ENCODE data around the gene SEMA4G.
A peak's percentile ranks its signal among the peaks of the same experiment; 100 is the strongest.

SEMA4G gene

DNA sequence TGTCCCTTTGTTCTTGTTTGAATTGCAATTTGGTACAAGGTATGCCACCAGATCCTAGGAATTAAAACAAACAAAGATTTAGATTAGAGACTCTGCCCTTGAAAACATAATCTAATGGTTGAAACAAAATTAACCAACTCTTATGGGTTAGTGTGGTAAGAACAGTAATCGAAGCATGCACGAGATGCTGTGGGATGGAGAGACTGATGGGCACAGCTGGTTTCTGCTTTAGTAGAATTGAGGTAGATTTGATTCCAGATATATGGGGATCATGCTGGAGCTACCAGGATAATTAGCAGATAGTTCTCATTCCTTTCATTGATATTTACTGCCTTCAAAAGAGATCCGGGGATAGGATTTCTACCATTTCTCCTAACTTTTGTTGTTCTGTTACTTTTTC is 20.4 kb upstream of the SEMA4G start:
- H3K27ac ChIP-seq (ENCODE audit: low read length): no peak overlapping the region
- peaks cover 3% of the 10 kb centered on the region; the same call in 1 of the 2 replicates for H3K36me3 ChIP-seq (ENCODE audit: control insufficient read depth, insufficient read depth, low read length)
- no peak overlapping the region for H3K4me3 ChIP-seq (ENCODE audit: low read length)
- H3K4me1 ChIP-seq (ENCODE audit: control insufficient read depth, insufficient read depth, low read length): no peaks in the 10 kb centered on the region
- no peaks in the 10 kb centered on the region for H3K27me3 ChIP-seq (ENCODE audit: control insufficient read depth, insufficient read depth, low read length)
- H3K9me3 ChIP-seq (ENCODE audit: control insufficient read depth, insufficient read depth, low read length): no peaks in the 10 kb centered on the region
- DNase-seq (ENCODE audit: low read depth, low spot score): no peak
- WGBS (ENCODE audit: insufficient coverage, insufficient read length): no CpG with 5 or more reads among the region's 3 CpGs

DNA sequence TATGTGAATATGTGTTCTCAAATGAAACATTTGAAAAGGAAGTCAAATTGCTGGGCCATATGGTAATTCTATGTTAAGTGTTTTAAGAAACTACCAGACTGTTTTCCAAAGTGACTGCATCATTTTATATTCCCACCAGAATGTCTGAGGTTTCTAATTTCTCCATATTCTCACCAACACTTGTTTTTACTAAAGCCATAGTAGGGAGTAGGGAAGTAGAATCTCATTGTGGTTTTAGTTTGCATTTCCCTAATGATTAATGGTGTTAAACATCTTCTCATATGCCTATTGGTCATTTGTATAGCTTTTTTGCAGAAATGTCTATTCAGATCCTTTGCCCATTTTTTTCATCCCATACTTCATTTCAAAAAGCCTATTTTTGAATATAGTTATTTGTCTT is 9.1 kb upstream of the SEMA4G start:
- Histone ChIP-seq H3K4me3 (ENCODE audit: low read length) (no peak overlapping the region), H3K27ac (ENCODE audit: low read length) (no peak overlapping the region), H3K36me3 (ENCODE audit: control insufficient read depth, insufficient read depth, low read length) (no peaks in the 10 kb centered on the region), H3K27me3 (ENCODE audit: control insufficient read depth, insufficient read depth, low read length) (no peaks in the 10 kb centered on the region), H3K4me1 (ENCODE audit: control insufficient read depth, insufficient read depth, low read length) (no peaks in the 10 kb centered on the region), H3K9me3 (ENCODE audit: control insufficient read depth, insufficient read depth, low read length) (no peaks in the 10 kb centered on the region)
- DNase-seq (ENCODE audit: low read depth, low spot score): no peak

DNA sequence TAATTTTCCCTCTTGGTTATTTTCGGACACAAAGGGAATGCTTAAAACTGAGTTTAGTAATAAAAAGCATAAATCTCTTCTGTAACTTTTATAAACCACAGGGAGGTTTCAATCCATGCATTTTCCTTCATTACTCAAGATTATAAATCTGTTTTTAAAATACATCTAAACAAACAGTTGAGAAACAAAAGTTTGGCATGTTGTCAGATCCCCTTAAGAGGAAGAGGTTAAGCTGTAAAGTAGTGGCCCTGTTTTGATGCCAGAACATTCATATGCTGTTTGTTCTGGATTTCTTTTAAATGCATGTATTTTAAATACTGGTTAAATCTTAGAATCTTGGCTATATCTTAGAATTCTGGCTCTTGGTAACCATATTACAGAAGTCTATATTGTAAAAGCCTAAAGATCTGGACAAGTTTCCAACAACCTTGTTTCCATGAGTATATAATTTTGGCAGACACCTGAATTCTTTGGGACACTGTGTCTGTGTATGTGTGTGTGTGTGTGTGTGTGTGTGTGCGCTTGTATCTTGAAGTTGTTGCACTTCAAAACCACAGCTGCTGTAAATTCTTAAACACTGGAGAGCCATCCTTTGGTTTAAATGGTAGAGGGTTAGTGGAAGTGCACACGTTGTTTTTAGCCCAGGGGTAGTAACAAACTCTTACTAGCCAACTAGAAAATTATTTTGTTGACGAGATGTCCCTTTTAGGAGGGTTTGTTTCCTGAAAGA is 6.8 kb upstream of the SEMA4G start:
- H3K4me3 ChIP-seq (ENCODE audit: low read length): no peak overlapping the region
- DNase-seq (ENCODE audit: low read depth, low spot score): no peak
- no peak overlapping the region for H3K27ac ChIP-seq (ENCODE audit: low read length)
- H3K27me3 ChIP-seq (ENCODE audit: control insufficient read depth, insufficient read depth, low read length): no peaks in the 10 kb centered on the region
- H3K36me3 ChIP-seq (ENCODE audit: control insufficient read depth, insufficient read depth, low read length): no peaks in the 10 kb centered on the region
- H3K4me1 ChIP-seq (ENCODE audit: control insufficient read depth, insufficient read depth, low read length): no peaks in the 10 kb centered on the region
- WGBS (ENCODE audit: insufficient coverage, insufficient read length): no CpG with 5 or more reads among the region's 4 CpGs
- no peaks in the 10 kb centered on the region for H3K9me3 ChIP-seq (ENCODE audit: control insufficient read depth, insufficient read depth, low read length)

DNA sequence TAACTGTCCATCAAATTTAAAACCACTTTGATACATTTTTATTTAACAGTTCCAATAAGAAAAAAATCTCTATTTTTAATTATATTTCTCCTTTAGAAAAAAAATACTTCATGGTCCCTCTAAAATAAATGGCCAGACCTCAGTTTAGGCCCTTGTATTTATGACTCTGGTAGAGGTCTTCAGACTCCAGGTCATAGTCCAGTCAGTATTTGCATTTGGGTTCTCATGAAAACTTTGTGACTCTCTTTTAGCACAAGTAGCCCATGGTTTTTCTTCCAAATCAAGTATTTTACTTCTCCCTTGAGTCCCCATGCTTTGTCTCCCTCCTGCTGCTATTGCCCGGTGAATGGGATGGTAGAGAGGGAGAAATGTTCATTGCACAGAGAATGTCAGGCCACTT is 5.5 kb upstream of the SEMA4G start:
- Histone ChIP-seq H3K4me3 (ENCODE audit: low read length) (no peak overlapping the region), H3K4me1 (ENCODE audit: control insufficient read depth, insufficient read depth, low read length) (no peaks in the 10 kb centered on the region), H3K27me3 (ENCODE audit: control insufficient read depth, insufficient read depth, low read length) (no peaks in the 10 kb centered on the region), H3K27ac (ENCODE audit: low read length) (no peak overlapping the region), H3K36me3 (ENCODE audit: control insufficient read depth, insufficient read depth, low read length) (no peaks in the 10 kb centered on the region), H3K9me3 (ENCODE audit: control insufficient read depth, insufficient read depth, low read length) (no peaks in the 10 kb centered on the region)
- no CpG with 5 or more reads among the region's 1 CpG for WGBS (ENCODE audit: insufficient coverage, insufficient read length)
- no peak for DNase-seq (ENCODE audit: low read depth, low spot score)

DNA sequence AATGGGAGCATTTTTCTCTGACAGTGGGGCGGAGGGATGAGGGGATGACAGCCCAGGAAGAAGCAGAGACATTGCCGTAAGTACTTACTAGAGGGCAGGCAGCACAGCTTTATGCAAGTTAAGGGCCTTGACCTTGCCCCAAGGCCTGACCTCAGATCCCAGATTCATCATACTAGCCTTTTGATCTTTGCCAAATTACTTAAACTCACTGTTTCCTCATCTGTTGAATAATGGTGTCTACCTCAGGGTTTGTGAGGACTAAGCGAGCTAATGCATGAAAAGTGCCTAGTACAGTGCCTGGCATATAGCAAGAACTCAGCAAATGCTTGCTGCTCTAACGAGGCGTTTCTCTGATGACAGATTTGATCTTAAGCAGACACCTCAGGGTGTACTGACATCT is 3.5 kb upstream of the SEMA4G start:
- H3K36me3 ChIP-seq (ENCODE audit: control insufficient read depth, insufficient read depth, low read length): no peaks in the 10 kb centered on the region

DNA sequence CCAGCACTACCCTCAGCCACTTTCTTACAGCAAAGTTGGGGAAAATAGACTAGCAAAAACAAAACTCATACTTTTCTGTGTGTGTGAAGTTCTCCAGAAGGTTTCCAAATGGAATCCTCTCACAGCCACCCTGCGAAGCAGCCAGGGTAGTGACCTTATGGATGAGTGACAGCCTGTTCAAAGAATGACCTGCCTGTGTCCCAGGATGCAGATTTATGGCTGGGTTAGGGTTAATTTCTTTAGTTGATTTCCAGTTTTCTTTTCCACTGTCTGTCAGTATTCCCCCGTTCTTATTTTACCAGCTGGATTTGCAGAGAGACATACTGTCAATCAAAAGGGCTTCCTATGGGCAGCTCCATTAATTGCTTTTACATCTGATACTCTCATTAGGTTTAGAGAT is 2.4 kb upstream of the SEMA4G start:
- H3K4me1 ChIP-seq (ENCODE audit: control insufficient read depth, insufficient read depth, low read length): peaks cover 6% of the 10 kb centered on the region
- H3K27ac ChIP-seq (ENCODE audit: low read length): no peak overlapping the region
- no peak for DNase-seq (ENCODE audit: low read depth, low spot score)
- H3K4me3 ChIP-seq (ENCODE audit: low read length): no peak overlapping the region
- H3K27me3 ChIP-seq (ENCODE audit: control insufficient read depth, insufficient read depth, low read length): no peaks in the 10 kb centered on the region
- no CpG with 5 or more reads among the region's 2 CpGs for WGBS (ENCODE audit: insufficient coverage, insufficient read length)
- H3K36me3 ChIP-seq (ENCODE audit: control insufficient read depth, insufficient read depth, low read length): no peaks in the 10 kb centered on the region
- no peaks in the 10 kb centered on the region for H3K9me3 ChIP-seq (ENCODE audit: control insufficient read depth, insufficient read depth, low read length)

More for the DNA sequence above, 3.5 kb upstream of the SEMA4G start:
- no peak overlapping the region for H3K4me3 ChIP-seq (ENCODE audit: low read length)
- no CpG with 5 or more reads among the region's 5 CpGs for WGBS (ENCODE audit: insufficient coverage, insufficient read length)
- DNase-seq (ENCODE audit: low read depth, low spot score): no peak
- no peaks in the 10 kb centered on the region for H3K27me3 ChIP-seq (ENCODE audit: control insufficient read depth, insufficient read depth, low read length)
- peaks cover 2% of the 10 kb centered on the region; the same call in 1 of the 2 replicates for H3K4me1 ChIP-seq (ENCODE audit: control insufficient read depth, insufficient read depth, low read length)
- H3K27ac ChIP-seq (ENCODE audit: low read length): no peak overlapping the region
- no peaks in the 10 kb centered on the region for H3K9me3 ChIP-seq (ENCODE audit: control insufficient read depth, insufficient read depth, low read length)

DNA sequence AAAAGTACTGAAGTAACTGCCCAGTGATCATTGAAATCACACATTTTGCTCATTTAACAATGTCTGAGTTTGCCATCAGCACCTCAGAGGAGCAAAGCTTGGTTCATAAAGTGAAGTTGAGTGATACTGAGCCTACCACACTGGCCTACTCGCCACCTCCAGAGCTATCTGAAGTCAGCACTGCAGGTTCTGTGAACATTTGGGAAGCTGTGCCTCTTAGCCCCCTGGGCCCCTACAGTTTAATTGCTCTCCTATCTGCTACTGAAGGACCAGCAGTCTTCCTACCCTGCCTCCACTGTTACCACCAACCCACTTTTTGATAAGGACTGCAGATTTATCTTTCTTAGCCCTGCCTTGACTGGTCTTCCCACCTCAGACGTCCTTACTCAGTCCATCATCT is 2.0 kb upstream of the SEMA4G start:
- H3K4me3 ChIP-seq (ENCODE audit: low read length): no peak overlapping the region
- H3K36me3 ChIP-seq (ENCODE audit: control insufficient read depth, insufficient read depth, low read length): no peaks in the 10 kb centered on the region
- peaks cover 6% of the 10 kb centered on the region for H3K4me1 ChIP-seq (ENCODE audit: control insufficient read depth, insufficient read depth, low read length)
- no peaks in the 10 kb centered on the region for H3K27me3 ChIP-seq (ENCODE audit: control insufficient read depth, insufficient read depth, low read length)
- no peaks in the 10 kb centered on the region for H3K9me3 ChIP-seq (ENCODE audit: control insufficient read depth, insufficient read depth, low read length)
- DNase-seq (ENCODE audit: low read depth, low spot score): no peak
- H3K27ac ChIP-seq (ENCODE audit: low read length): no peak overlapping the region
- WGBS (ENCODE audit: insufficient coverage, insufficient read length): no CpG with 5 or more reads among the region's 2 CpGs

DNA sequence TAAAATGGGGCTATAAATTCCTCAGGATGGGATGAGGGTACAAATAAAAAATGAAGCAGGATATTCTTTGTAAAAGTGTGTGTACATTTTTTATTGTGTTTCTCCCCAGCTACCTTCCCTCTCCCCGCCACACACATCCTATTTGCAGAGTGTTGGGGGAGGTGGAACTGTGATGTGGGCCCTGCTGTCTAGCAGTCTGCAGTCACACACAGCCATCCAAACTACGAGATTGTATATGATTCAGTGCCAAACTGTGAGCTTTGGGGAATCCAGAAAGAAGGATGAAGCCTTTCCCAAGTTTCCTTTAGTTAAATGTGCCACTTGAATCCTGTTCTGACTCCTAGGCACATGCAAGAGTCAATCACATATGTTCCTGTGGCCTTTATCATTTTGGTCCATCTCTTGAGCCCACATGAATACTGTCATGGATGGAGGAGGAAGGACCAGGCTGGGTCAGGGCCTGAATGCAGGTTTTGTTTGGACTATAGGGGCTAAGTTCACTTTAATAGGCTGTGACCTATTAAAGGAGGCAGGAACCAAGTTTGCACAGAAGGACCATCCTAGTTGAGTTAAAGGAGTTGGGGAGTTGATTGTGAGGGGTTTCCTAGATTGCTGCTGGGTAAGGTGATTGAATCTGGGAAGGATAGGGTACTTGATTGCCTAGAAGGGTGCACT is 1.1 kb upstream of the SEMA4G start:
- Histone ChIP-seq H3K36me3 (ENCODE audit: control insufficient read depth, insufficient read depth, low read length) (no peaks in the 10 kb centered on the region), H3K27ac (ENCODE audit: low read length) (no peak overlapping the region), H3K4me1 (ENCODE audit: control insufficient read depth, insufficient read depth, low read length) (peaks cover 6% of the 10 kb centered on the region), H3K27me3 (ENCODE audit: control insufficient read depth, insufficient read depth, low read length) (no peaks in the 10 kb centered on the region), H3K4me3 (ENCODE audit: low read length) (no peak overlapping the region), H3K9me3 (ENCODE audit: control insufficient read depth, insufficient read depth, low read length) (no peaks in the 10 kb centered on the region)
- no peak for DNase-seq (ENCODE audit: low read depth, low spot score)
- WGBS (ENCODE audit: insufficient coverage, insufficient read length): no CpG with 5 or more reads among the region's 2 CpGs

DNA sequence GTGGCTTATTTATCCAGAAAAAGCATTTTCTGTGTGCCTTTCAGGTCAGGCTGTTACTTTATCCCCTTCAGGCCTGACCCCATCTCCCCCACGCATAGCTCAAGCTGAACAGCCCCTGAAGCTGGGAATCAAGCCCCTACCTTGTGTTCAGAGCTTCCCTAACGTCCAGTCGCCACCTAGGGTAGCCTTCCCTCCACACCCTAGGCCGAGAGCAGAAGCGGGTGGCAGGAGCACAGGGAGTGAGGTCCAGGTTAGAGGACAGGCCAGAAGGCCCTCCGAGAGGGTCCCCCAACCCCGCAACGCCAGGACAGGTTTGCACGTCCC is 479 bp upstream of the SEMA4G start:
- H3K36me3 ChIP-seq (ENCODE audit: control insufficient read depth, insufficient read depth, low read length): no peaks in the 10 kb centered on the region
- no peaks in the 10 kb centered on the region for H3K27me3 ChIP-seq (ENCODE audit: control insufficient read depth, insufficient read depth, low read length)
- H3K4me1 ChIP-seq (ENCODE audit: control insufficient read depth, insufficient read depth, low read length): peaks cover 6% of the 10 kb centered on the region
- no peak overlapping the region for H3K27ac ChIP-seq (ENCODE audit: low read length)
- H3K9me3 ChIP-seq (ENCODE audit: control insufficient read depth, insufficient read depth, low read length): no peaks in the 10 kb centered on the region
- WGBS (ENCODE audit: insufficient coverage, insufficient read length): no CpG with 5 or more reads among the region's 9 CpGs
- H3K4me3 ChIP-seq (ENCODE audit: low read length): peak overlapping the region; percentile 42; the same call in 1 of the 2 replicates
- no peak for DNase-seq (ENCODE audit: low read depth, low spot score)

DNA sequence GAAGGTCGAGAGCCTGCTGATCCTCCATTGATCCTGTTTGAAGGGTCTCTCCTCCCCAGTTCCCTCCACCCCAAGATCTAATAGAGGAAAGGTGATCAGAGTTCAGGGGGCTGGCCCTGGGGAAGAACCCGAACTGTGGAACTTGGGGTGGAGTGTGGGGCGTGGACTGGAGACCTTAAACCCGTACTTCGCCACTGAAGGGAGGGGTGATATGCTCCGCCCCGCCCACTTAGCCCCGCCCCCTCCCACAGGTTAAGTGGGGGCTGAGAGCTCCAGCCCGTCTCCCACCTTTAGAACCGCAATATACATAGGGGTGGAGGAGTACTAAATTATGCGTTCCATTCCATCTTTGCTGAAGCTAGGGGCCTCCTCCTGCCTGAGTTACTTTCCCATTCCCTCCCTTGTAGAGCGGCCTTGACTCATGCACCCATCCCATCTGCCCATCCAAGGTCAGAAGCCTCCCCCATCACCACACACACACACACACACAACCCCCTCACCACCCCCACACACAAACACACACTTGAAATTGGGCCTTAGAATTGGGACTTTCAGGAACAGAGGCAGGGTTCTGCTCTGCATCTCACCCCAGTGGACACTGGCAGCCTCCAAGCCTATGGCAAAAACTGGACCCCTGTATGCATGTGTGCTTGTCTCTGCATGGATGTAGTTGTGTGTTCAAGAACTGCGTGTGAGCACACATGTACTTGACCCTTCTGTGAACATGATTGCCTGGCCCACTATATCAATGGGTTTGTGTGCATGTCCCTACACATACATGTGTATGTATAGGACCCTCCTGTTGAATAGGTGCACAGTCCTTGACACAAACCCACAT is 991 bp downstream of the SEMA4G start:
- Histone ChIP-seq H3K36me3 (ENCODE audit: control insufficient read depth, insufficient read depth, low read length) (no peaks in the 10 kb centered on the region), H3K9me3 (ENCODE audit: control insufficient read depth, insufficient read depth, low read length) (no peaks in the 10 kb centered on the region), H3K4me1 (ENCODE audit: control insufficient read depth, insufficient read depth, low read length) (peaks cover 6% of the 10 kb centered on the region), H3K4me3 (ENCODE audit: low read length) (peak overlapping the region; percentile 70; the same call in 1 of the 2 replicates), H3K27ac (ENCODE audit: low read length) (no peak overlapping the region), H3K27me3 (ENCODE audit: control insufficient read depth, insufficient read depth, low read length) (no peaks in the 10 kb centered on the region)
- no CpG with 5 or more reads among the region's 13 CpGs for WGBS (ENCODE audit: insufficient coverage, insufficient read length)
- no peak for DNase-seq (ENCODE audit: low read depth, low spot score)
